Dedifferentiated amniotic fluid mesenchymal stem cell (primary cell): ENCODE measurements around the gene SCARB1.

Experiments used
- DNase-seq: peaks from one replicate; pipeline ENCODE4 v3.0.0-alpha.2; 2016; ENCODE audit errors: extremely low spot score

Gene SCARB1

DNA sequence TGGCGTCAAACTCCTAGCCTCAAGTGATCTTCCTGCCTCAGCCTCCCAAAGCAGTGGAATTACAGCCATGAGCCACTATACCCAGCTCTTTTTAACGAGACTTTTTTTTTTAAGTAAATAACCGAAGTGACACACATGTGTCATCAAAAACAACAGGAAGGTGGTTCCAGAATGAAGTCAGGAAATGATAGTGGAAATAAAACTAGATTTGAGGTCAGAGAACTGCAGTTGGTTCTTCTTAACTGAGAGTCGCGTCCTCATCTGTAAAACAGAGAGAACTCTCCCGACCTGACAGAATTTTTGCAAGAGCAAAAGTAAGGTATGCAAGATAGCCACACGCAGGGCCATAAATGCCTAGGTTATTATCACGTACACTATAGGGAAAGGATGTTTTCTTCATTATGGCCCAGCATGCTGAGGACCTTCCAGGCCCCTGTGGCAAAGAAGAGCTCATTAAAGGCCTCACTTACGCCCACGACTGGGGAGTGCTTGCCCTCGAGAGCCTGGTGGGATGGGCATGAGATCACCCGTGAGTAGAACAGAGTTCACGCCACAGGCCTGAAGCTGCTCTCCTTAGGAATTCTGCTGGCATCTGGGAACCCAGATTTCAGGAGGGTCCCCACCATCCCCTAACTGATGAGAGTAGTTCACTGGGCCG lies 67.2 kb downstream of the SCARB1 start:
- DNase-seq = no peak

DNA sequence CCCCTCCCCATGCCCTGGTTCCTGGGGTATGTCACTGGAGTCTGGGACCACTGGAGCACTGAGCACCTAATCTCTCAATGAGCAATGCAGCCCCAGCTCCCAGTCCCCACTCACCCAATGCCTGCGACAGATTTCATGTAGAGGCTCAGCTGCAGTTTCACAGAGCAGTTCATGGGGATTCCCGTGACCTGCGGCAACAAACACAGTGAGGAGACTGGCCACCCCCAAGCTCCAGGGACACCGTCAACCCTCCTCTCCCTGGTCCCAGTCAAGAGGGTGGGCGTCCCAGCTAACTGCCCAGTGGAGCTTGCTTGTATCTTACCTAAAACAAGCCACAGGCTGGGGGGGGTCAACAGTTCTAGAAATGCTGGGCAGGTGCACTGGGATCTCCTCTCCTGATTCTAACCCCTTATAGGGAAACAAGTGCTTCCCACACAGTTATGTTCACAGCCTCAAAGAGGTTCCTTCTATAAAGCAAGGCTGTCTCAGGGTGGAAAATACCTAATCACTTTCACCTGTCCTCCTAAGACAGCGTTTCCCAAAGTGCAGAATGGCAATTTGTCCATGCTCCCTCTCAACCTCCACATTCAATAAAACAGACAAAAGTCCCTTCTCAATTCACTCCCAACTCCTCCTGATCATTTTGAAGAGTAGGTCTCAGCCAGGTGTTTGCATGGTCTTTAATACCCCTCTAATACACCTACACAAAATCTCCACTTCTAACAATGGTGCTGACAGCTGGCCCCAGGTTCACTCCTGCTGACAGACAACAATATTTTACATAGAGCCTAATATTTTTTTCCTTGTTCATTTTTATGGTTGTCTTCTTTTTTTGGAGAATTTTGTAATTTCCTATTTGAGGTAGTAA lies 68.3 kb downstream of the SCARB1 start:
- no peak for DNase-seq

DNA sequence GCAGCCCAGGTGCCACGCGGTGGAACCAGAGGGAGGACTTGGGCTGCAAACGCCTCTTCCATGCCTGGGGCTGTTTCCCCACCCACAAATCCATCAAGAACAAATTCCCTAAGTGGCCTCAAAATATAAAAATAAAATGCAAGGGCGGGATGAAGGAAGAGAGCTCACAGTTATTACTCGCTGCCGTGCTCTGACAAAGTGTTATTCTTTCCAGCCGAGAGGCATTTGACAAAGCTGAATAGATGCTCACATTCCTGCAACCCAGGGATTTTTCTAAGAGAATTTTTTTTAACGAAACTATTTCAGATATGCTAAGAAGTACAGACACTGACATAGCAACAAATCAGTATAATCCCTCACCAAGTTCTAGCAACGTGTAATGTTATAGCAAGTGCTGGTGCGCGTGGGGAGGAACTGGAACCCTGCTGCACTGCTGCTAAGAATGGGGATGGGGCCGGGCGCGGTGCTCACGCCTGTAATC lies 70.7 kb downstream of the SCARB1 start:
- DNase-seq = peak; percentile 58

DNA sequence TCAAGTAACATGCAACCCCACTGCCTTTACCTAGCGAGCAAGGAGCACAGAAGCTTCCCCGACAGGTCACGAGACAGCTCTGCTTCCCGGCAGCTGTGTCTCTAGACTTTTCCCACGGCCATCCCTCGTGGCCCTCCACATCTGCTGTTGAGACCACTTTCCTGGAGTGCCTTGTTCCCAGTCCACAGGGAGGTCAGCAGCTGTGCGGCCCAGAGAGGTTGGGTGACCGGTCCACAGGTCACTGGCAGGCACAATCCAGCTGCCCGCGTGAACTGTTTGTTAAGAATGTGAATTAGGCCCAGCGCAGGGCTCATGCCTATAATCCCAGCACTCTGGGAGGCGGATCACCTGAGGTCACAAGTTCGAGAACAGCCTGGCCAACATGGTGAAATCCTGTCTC lies 71.5 kb downstream of the SCARB1 start:
- no peak for DNase-seq

DNA sequence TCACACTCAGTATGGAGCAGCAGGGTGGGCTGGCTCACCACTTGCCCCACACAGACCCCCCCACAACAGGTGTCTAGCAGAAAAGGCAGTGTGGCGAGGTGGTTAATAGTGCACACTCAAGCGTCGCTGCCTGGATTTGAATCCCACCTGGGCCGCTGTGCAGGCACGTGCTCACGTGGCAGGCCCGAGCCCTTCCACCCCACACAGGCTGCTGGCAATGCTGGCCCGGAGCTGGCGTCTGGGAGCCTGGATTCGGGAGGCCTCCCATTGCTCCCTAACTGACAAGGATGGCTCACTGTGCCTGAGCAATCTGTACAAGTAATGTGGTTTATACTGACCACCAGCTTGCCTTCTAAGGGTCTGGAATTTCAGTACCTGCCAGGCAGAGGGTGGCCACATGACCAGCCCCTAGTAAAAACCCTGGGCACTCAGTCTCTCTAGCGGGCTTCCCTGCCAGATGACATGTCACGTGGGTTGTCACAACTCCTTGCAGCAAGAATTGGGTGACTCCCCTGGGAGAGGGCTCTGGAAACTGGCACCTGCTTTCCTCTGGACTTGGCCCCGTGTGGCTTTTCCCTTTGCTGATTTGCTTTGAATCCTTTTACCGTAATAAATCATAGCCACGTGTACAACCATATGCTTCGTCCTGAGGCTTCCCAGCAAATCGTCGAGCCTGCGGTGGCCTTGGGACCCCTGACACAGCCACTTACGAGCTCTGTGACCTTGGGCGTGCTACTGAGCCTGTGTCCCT lies 72.8 kb downstream of the SCARB1 start:
- no peak for DNase-seq

DNA sequence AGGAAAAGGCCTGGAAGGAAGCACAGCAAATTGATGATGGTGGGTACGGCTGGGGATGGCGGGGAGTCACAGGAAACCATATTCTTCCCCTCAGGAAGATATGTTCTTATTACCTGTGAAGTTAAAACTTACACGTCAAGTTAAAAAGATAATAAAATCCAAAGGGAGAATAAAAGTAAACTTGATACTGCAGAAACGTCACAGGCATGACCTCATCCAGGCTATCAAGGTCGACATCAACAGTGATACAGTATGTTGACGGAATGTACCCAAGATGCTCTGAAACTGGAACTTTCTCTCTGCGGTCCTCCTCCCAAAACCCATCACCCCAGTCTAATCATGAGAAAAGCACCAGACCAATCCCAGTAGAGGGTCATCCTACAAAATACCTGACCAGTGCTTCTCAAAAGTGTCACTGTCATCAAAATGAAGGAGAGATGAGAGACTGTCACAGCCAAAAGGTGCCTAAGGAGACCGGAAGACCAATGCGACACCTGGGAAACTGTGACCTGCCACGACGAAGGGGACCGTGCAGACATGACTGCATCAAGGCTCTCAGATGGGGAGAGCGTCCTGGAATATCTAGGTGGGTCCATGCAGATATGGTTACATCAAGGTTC lies 74.6 kb downstream of the SCARB1 start:
- DNase-seq = no peak

DNA sequence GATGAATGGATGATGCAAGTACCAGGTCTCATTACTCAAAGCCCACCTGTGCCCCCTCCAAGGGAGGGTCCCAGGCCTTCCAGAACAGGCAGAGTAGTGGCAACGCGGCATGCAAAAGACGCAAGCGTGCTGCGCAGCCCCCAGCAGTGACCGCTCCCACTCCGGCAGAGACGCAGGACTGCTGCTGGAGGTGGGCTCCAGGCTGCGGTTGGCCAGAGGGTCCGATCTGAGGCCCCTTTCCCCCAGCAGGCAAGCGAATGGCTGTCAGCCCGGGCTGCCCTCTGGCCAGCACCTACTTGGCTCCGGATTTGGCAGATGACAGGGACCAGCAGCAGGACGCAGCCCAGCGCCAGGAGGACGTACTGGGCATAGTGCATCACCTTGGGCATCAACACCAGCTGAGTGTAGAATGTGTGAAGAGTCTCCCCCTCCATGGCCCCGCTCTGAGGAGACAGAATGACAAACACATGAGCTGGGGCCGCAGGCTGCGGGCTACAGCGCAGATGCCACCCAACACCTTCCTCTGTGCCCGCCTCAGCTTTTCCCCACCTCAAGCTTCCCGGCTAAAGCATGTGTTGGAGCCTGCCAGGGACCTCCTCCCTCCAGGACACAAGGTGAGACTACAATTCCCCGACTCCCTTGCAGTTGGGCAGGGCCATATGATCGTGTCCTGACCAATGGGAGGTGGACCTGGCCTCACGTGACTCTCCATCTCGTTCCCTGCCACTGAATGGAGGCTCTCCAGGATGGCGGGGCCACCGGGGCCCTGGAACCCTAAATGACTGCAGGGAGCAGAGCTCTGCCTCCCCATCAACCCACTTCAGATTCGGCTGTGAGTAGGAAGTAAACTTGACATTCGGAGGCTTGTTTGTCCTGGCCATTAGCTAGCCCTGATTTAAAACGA lies 77.4 kb downstream of the SCARB1 start:
- peak; percentile 81 for DNase-seq

DNA sequence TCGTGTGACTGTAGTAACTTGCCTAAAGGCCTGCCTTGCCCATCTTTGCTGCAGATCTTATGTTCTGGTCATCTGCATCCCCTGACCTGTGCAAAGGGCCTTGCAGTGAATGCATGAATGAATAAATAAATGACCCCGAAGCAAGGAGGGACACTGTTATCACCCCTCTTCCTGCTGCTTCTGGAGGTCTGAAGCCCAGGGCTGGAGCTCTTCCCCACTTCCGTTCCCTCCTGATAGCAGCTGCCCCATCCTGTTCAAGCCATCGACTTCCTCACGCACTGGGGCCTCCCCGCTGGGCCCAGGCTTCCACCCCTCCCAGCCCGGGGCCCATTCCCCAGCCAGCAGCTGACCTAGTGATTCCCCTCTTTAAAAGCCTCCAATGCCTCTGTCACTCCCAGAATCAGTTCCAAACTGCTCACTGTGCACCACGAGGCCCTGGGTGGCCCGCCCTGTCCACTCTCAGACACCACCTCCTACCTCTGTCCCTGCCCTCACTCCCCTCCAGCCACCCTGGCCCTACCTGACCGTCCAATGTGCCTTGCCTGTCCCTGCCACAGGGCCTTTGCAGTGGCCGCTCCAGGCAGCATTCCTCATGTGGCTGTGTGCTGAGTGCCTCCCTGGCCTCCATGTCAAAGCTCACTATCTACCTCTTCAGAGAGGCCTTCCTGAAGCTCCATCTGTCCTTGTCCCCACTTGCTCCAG lies 78.6 kb downstream of the SCARB1 start:
- DNase-seq = no peak

DNA sequence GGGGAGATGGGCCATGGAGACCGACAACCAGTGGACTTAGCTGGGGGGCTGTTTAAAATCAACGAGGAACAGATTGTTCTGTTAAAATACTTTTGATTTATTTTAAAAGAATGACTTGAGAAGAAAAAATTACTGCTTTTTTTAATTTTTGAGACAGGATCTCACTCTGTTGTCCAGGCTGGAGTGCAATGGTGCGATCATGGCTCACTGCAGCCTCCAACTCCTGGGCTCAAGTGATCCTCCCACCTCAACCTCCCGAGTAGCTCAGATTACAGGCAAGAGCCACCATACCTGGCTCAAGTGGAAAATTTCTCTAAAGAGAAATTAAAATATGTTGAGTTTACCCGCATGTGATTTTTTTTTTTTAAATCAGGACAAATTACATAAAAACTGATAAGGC lies 80.6 kb downstream of the SCARB1 start:
- DNase-seq = no peak

DNA sequence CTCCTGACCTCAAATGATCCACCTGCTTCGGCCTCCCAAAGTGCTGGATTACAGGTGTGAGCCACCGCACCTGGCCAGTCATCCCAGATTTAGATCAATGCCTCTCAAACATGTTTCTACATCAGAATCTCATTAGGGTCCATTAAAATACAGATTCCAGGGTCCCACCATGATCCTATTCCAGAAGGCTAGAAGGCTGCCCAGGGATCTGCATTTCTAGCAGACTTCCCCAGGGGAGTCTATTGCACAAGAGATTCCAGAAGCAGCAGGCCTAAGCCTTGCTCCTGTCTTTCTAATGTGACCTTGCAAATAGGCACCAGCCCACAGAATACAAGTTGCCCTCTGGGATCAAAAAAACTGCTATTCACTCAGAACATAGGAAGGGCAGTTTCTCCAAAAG lies 81.5 kb downstream of the SCARB1 start:
- no peak for DNase-seq

DNA sequence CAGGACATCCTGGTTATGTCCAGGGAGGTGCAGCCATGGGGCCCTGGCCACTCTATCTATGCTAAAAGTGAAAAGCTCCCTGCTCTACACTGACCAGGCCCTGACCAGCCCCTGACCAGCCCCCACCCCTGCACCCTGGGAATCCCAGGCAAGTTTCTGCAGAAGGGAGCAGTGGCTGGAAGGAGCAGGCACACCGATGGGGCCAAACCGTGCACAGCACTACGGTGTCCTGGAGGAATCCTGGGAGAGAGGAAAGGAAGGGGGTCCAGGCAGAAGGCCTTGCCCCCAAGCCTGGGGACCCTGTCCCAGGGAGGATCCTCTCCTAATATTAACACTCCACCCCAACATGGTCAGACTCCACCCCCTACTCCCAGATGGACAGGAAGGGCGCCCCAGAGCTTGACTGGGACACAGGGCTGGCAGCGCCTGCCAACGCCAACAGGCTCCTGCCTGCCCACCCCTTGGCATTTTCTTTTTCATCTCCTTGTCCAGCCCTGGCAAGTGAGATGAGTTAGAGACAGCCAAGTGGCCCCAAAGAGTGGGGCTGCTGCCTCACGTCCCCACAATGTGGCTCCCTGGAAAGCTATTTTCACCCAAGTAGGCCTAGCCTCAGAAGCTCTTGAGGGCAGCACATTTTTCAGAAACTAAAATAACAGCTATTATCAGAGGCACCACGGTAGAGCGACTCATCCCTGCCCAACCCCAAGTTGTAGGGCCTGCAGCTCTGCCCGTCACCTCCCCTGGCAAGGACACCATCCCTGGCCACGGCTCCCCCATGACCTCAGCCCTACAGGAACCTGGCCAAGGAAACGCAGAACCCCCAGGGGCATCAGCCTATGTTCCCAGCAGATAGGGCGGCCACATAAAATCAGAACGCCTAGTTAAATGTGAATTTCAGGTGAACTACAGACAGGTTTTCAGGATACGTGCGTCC lies 82.6 kb downstream of the SCARB1 start:
- DNase-seq = no peak

DNA sequence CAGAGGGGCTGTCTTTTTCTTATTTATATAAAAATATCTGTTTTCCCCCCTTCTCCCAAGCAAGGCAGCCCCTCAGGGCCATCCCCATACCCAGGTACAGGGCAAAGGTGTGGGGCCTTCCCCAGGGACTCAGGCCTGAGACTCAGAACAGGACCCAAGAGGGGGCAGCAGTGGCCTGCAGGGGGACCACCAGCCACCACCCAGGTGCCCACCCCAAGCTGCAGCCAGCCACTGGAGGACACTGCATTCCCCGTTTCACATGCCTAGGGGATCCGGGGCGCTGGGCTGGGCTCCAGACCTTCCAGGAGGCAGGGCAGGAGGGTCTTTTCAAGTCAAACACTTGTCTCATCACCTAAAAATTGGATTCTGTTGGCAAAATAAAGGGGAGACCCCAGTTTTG lies 83.3 kb downstream of the SCARB1 start:
- no peak for DNase-seq

DNA sequence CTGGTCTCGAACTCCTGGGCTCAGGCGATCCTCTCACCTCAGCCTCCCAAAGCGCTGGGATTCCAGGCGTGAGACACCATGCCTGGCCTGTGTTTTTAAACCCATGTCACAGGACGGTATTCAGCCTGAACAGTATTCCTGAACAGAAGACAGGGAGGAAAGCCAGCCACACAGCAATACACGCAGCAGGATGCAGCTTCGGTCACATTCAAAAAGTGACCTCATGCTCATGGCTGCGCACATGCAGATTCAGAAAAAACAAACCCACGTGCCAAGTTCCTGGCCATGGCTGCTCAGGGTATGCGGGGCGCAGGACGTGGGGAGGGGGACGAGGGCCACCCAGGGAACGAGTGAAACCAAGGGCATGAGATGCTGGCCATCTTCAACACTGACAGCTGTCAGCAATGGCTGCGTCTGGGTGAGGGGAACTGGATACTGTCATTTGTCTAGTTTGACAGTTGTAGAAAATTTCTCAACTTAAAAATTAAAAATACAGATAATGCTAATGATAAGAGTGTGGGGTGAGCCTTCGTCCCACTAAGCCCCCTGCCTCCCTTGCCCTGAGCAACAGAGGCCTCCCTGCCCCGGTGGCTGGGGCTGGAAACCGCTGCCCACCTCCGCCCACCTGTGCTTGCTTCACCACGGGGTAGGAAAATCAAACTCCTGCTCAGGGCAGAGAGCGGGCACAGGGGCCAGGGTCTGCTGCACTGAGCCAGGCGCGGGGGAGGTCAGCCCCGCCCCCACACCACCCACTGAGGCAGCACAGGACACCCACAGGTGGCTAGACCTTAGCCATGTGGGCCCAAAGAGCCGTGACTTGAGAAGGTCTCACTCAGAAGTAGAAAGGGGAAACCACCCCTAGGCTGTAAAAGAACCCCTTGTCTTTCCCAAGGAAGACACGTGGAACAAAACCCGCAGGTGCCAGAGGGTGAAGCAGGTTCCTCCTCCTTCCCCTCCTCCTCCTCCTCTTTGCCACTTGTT lies 84.2 kb downstream of the SCARB1 start:
- no peak for DNase-seq

DNA sequence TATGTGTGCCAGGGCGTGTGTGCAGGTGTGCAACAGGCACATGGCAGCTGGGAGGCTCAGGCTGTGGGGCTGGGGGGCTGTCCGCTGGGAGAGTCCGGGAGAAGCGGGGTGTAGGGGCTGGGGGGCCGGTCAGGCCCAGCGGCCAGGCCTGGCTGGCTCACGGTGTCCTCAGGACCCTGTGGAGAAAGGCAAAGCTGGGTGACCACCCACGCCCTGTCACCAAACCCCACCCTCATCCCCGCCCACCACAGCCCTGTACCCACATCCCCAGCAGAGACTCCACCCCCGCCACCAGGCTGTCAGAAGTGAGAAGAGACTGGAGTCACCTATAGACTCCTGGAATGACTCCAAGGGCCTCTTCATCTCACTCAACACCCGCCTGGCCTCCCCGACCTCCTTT lies 85.3 kb downstream of the SCARB1 start:
- no peak for DNase-seq

DNA sequence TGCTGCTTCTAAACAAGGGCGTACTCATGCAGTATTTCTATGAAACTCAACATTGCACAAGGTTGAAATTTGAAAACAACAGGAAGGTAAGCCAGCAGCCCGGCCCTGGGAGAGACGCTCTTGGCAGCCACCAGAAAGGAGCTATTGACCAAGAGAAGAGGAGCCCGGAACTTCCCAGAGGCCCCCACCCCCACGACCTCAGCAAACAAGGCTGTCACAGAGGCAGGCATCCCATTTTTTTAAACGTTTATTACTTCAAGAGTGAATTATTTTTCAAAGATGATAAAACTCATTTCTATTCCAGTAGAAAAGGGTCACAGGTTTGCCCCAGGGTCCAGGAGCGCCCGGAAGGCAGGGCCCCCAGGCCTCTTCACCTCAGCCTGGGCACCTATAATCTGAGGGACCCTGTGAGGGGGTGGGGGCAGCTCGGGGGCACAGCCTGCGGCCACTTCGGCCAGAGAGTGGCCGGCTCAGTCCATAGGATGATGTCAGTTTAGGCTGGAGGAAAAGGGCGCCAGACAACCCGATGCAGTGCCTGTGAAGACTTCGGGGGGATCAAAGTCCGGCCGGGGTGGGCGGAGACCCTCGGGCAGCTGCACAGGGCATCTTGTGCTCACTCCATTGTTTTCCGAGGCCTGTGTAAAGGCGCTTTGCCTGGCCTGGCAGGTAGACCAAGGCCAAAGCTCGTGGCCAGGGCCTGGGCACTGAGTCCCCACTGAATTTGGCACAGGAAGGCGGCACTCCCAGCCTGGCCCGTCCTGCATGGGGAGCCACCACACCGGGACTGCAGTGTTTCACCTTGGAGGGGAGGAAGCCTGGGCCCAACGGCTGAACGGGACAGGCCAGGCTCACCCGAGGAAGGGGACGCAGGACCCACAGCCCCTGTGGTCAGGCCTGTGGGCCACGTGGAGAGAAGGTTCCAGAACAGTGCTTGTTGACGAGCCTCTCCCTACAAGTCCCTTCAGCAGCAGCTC lies 86.0 kb downstream of the SCARB1 start:
- no peak for DNase-seq

DNA sequence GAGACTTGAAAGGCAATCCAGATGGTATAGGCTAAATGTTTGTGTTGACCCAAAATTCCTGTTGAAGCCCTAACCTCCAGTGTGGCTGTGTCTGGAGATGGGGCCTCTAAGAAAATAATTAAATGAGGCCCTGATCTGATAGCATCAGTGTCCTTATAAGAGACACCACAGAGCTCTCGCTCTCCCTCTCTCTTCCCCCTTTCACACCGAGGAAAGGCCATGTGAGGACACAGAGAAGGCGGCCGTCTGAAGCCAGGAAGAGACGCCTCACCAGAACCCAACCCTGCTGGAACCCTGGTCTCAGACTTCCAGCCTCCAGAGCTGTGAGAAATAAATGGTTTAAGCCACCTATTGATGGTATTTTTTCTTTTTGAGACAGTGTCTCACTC lies 87.5 kb downstream of the SCARB1 start:
- DNase-seq = no peak
